IPS-11a (cell line): ENCODE results near the gene CLDN19.
"Not testable (repeated sequence)": the region's sequence is repeated elsewhere in the genome, so short reads cannot be mapped to it uniquely, and the experiment has no call there.

Experiments used
- H3K4me3 ChIP-seq: one replicate; pipeline ENCODE4 v1.5.1; 2013; ENCODE audit warnings: low read depth, low read length, control low read depth

CLDN19 gene

GRCh38 chr1:42740851-42741580, 980 bp upstream of the CLDN19 start:
- no peak overlapping the region for H3K4me3 ChIP-seq

GRCh38 chr1:42738678-42739226, 1.3 kb downstream of the CLDN19 start:
- no peak overlapping the region for H3K4me3 ChIP-seq

DNA sequence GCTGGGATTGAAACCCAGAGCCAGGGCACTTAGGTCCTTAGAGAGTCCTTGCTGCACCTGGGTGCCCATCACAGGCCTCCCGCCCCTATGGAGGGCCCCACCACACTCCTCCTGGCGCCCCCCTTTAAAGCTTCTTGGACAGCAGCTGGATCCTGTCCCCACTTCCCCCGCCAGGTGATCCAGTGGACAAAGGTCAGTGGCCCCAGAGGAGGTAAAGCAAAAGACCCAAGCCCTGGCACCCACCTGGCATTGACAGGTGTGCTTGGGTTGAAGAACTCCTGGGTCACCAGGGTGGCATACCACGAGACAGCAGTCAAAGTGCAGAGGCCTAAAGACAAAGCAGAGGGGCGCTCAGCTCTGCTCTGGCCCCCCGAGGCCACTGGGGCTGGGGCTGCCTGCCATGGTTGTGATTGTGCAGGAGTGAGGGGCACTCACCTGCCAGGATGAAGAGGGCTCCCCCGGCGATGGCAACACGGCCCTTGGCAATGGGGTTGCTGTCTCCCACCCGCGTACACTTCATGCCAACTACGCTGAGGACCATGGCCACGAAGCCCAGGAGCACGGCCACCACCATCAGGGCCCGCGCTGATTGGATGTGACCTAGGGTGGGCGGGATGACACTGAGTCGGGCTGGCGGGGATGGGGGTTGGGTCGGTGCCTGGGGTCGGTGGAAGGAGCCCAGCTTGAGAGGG, 1.9 kb downstream of the CLDN19 start:
- no peak overlapping the region for H3K4me3 ChIP-seq

- no peak overlapping the region for H3K4me3 ChIP-seq
Measured at GRCh38 chr1:42737257-42737656, 2.8 kb downstream of the CLDN19 start.

- H3K4me3 ChIP-seq = no peak overlapping the region
Measured at GRCh38 chr1:42736571-42737200, 3.4 kb downstream of the CLDN19 start.

- H3K4me3 ChIP-seq = no peak overlapping the region
Measured at GRCh38 chr1:42736152-42736551, 3.9 kb downstream of the CLDN19 start.

DNA sequence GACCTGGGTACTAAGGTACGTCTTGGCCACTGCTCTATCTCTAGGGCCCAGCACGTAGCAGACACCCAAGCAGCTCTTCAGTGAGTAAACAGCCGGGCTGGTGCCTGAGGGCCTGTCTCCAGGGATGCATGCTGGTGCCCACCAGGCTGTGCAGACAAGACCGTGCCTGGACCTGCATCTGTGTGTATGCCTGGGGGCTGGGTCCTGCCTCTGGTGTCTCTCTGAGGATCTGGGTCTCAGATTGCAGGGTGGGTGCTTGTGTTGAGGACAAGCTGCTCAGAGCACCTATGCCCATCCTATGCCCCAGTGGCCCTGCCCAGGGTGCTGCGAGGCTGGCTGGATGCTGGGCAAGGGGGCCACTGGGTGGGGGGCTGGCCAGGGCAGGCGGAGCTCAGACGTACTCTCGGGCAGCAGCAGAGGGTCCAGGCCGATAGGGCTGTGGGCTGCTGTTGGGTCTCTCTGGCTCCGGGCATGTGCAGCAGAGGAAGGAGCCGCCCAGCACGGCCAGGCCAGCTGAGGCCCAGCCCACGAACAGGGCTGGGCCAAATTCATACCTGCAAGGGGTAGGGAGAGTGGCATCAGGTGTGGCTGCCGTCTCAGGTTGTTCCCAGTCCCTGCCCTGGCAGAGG, 4.4 kb downstream of the CLDN19 start:
- no peak overlapping the region for H3K4me3 ChIP-seq

GRCh38 chr1:42735056-42735455, 5.0 kb downstream of the CLDN19 start:
- no peak overlapping the region for H3K4me3 ChIP-seq

DNA sequence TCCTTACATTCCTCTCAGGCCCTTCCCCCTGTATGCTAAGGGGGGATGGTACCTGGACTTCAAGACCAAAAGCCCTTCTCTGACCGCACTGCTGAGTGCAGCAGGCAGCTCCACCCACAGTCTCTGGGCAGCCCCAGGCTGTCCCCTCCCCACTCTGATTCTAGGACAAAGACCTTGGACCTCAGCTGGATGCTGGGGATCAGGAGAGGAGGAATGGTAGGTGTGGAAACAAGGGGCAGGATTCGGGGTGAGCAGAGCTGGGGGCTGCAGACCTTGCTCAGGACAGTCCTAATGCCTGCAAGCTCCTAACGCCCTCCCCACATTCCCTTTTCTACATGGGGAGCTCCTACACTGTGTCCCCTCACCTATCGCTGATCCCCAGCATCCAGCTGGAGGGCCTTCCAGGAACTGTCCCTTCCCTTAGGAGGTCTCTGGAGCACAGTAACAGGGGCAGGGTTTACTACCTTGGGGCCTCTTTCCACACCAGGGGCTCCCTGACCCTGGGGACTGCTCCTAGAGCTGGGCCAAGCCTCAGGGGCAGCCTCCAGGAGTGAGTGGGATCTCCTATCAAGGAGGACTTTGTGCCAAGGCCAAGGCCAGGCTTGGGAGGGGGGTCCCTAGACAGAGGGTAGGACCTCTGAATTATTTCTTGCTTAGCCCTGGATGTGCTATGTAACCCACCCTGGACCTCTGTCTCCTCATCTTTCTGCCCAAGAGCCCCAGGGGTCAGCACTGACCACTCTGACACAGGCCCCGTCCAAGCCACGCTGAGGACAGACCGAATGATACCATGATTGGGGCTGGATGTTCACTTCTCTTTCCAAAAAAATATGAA, 5.6 kb downstream of the CLDN19 start:
- H3K4me3 ChIP-seq = no peak overlapping the region

DNA sequence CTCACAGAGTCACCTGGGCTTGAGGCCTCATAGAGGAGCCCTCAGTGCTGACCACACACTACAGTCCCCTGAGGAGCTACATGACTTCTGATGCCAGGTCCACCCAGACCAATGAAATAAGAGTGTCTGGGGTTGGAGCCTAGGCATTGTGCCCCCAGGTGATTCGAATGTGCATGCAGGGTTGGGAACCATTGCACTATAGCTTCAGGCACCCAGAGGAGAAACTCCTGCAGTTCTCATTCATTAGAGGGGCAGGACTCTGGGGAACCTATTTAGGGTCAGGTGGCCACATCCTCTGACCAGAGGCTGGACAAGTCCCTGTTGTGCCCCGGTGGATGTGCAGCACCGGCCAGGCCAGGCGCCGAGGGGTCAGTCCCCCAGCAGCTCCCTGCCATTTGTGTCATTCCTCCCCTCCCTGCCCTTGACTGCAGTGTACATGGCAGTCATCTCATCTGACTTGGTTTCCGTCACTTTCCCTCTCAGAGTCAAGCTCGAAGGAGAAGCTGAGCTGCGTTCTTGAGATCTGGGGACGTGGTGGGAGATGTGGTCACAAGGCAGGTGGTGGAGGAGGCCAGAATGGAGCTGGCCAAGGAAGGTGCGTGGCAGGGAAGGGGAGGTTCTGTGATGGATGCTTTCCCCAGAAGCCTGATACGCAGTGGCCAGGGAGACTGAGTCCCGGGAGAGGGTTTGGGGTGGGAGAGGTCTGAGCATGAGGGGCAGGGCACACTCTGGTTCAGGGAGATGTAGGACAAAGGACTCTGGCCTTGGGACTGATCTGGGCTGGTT, 6.4 kb downstream of the CLDN19 start:
- H3K4me3 ChIP-seq = no peak overlapping the region

DNA sequence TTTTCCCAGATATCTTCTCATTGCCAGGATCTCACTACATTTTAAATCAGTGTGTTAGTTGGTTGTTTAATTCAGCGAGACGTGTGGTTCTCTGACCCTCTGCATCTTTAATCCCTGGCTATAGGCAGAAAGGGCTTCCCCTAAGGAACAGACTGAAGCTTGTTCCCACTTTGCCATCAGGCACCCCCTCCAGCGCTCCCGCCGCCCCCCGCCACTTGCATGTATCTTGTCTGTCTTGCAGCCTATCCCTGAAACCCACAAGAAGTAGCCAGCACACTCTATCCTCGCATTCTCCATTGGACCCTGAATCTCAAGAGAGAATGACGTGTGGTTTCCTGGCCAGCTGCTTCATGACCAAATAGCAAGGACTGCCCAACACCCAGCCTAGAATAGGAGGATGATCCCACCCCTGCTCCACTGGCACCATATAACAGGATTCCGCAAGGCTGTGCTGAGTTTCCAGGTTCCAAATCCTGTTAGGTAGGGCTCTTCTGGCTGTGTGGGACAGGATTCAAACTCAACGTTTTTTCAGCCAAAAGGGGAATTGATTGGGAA, 7.8 kb downstream of the CLDN19 start:
- no peak overlapping the region for H3K4me3 ChIP-seq

DNA sequence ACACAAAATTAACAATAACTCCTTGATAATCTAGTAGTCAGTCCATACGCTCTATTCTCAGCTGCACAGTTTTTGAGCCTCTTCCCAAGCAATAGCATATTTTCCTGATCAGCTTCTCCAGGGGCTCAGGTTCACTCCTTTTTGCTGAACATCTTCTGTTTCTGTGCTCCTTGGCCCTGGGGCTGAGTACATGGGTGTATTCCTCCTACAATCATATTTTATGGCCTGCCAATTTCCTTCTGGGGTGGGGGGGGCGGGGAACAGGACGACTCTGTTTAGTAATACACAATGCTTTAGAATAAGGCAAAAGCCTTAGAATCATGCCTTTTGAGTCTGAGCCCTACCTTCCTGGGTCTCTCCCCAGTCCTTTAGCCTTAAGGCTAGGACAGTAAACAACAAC, 8.5 kb downstream of the CLDN19 start:
- H3K4me3 ChIP-seq = no peak overlapping the region

DNA sequence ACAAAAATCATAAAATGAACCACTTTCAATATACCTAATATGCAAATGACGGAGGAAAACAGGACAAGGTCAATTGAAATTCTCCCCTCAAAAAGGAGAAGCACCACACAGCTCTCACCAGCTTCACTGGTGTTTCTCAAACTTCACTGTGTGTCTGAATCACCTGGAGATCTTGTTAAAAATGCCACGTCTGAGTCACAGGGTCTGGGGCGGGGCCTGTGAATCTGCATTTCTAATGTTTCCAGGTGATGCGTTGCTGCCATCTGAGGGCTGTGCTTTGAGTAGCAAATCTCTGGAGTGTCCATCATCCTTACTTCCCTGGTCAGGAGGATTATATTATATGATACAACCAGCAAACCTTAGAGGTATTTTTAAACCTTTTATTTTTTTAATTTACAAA, 9.0 kb downstream of the CLDN19 start:
- no peak overlapping the region for H3K4me3 ChIP-seq

GRCh38 chr1:42730002-42730401, 10.0 kb downstream of the CLDN19 start:
- no peak overlapping the region for H3K4me3 ChIP-seq

- not testable (repeated sequence) for H3K4me3 ChIP-seq
Measured at GRCh38 chr1:42725820-42726219, 14.2 kb downstream of the CLDN19 start.

GRCh38 chr1:42723511-42723910, 16.5 kb downstream of the CLDN19 start:
- H3K4me3 ChIP-seq = no peak overlapping the region

GRCh38 chr1:42722403-42722802, 17.6 kb downstream of the CLDN19 start:
- not testable (repeated sequence) for H3K4me3 ChIP-seq

DNA sequence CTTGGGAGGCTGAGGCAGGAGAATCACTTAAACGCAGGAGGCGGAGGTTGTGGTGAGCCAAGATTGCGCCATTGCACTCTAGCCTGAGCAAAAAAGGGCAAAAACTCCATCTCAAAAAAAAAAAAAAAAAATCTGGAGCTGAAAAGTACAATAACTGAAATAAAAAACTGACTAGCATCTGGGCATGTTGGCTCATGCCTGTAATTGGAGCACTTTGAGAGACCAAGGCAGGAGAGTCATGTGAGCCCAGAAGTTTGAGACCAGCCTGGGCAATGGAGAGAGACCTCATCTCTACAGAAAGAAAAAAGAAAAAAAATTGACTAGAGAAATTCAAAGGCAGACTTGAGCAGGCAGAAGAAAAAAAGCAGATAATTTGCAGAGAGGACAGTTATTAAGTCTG, 18.1 kb downstream of the CLDN19 start:
- no peak overlapping the region for H3K4me3 ChIP-seq

GRCh38 chr1:42720868-42721267, 19.2 kb downstream of the CLDN19 start:
- no peak overlapping the region for H3K4me3 ChIP-seq
